ENCODE measurements around the gene ANKRD52.
"Not testable (repeated sequence)": the region's sequence is repeated elsewhere in the genome, so short reads cannot be mapped to it uniquely, and the experiment has no call there.

The ANKRD52 gene

GRCh38 chr12:56288705-56289387 lies 30.7 kb upstream of the ANKRD52 start:
- no peak for DNase-seq (ENCODE audit: low spot score in 2 of 2)
- no peak overlapping the region for H3K4me3 ChIP-seq
- in situ Hi-C loops (cut with MboI; ENCODE audit: low sequenced_read_pairs), result loop anchor here (25.0 kb wide), 1 partner anchor 323 kb away; no protein-coding TSS in a partner anchor
- no peaks in the 10 kb centered on the region for H3K27me3 ChIP-seq (ENCODE audit: low read depth)
- no peaks in the 10 kb centered on the region for H3K9me3 ChIP-seq
- peaks cover 54% of the 10 kb centered on the region for H3K36me3 ChIP-seq (replicated peaks)
- no peaks in the 10 kb centered on the region for H3K4me1 ChIP-seq

DNA sequence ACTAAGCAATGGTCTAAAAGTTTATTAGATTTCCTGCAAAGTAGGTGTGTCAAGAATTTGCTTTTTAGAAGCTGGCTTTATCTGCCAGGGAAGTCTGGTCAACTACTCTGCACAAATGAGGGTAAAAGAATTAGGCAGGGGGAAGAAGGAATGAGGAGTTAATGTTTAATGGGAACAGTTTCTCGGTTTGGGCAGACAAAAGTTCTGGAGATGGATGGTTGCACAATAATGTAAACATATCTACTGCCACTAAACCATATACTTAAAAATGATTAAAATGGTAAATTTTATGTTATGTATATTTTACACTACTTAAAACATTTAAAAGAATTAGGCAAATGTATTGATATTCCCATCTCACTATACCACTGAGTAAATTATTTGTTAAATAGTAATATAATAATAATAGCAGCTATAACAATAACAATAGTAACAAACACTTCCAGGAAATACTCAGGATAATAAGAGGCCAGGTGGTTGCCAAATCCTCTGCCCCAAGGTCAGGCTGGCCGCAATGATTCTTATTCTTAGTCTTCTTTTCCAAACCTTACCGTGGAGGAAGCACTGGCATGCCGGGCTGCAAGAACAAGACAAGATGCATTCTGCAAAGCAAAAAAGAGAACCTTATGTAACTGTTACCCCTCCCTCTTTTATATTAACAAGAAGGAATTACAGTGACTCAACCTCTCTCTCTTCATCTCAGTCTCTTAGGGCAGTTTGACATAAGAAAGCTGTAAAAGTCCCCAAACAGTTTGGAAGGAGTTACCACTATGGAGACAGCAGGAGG lies 28.1 kb upstream of the ANKRD52 start:
- Histone ChIP-seq H3K27me3 (ENCODE audit: low read depth) (no peaks in the 10 kb centered on the region), H3K36me3 (replicated peaks) (peaks cover 64% of the 10 kb centered on the region), H3K4me1 (no peaks in the 10 kb centered on the region), H3K9me3 (no peaks in the 10 kb centered on the region), H3K4me3 (no peak overlapping the region)
- in situ Hi-C loops (cut with MboI; ENCODE audit: low sequenced_read_pairs), result loop anchor here (25.0 kb wide), 1 partner anchor 326 kb away; no protein-coding TSS in a partner anchor
- DNase-seq (ENCODE audit: low spot score in 2 of 2), result peak in 1 of 2 experiments; percentile 32

GRCh38 chr12:56284263-56284662 lies 26.1 kb upstream of the ANKRD52 start:
- H3K36me3 ChIP-seq (replicated peaks), result peaks cover 63% of the 10 kb centered on the region
- H3K27me3 ChIP-seq (ENCODE audit: low read depth); DNase-seq (ENCODE audit: low spot score in 2 of 2); H3K4me3 ChIP-seq; H3K9me3 ChIP-seq; H3K4me1 ChIP-seq: not testable (repeated sequence)
- in situ Hi-C loops (cut with MboI; ENCODE audit: low sequenced_read_pairs), result loop anchor here (25.0 kb wide), 1 partner anchor 328 kb away; no protein-coding TSS in a partner anchor

DNA sequence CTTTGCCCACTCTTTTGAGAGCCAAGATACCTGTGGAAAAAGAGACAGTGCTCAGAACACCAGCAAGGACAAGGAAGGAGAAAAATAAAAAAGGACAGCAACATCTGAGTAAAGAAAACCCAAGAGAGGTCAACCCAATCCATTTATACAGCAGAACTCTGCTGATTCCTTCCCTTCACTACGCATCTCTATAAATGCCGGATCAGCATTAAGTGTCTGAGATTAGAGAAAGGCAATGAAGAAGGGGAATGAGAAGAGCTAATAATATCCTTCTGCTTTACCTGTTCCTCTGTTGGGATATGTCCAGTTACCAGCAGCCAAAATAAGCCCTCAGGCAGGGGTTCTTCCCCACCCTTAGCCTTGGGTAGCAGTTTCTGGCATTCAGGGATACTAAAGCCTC lies 24.4 kb upstream of the ANKRD52 start:
- H3K4me1 ChIP-seq, result no peaks in the 10 kb centered on the region
- H3K9me3 ChIP-seq, result no peaks in the 10 kb centered on the region
- in situ Hi-C loops (cut with MboI; ENCODE audit: low sequenced_read_pairs), result loop anchor here (25.0 kb wide), 1 partner anchor 330 kb away; no protein-coding TSS in a partner anchor
- no peak overlapping the region for H3K4me3 ChIP-seq
- no peaks in the 10 kb centered on the region for H3K27me3 ChIP-seq (ENCODE audit: low read depth)
- H3K36me3 ChIP-seq (replicated peaks), result peaks cover 75% of the 10 kb centered on the region
- DNase-seq (ENCODE audit: low spot score in 2 of 2), result no peak

- no peak for DNase-seq (ENCODE audit: low spot score in 2 of 2)
- no peaks in the 10 kb centered on the region for H3K27me3 ChIP-seq (ENCODE audit: low read depth)
- no peaks in the 10 kb centered on the region for H3K4me1 ChIP-seq
- H3K36me3 ChIP-seq (replicated peaks), result peaks cover 76% of the 10 kb centered on the region
- in situ Hi-C loops (cut with MboI; ENCODE audit: low sequenced_read_pairs), result loop anchor here (25.0 kb wide), 1 partner anchor 330 kb away; no protein-coding TSS in a partner anchor
- H3K4me3 ChIP-seq, result no peak overlapping the region
- no peaks in the 10 kb centered on the region for H3K9me3 ChIP-seq
Observed at GRCh38 chr12:56282030-56282429, 23.8 kb upstream of the ANKRD52 start.

DNA sequence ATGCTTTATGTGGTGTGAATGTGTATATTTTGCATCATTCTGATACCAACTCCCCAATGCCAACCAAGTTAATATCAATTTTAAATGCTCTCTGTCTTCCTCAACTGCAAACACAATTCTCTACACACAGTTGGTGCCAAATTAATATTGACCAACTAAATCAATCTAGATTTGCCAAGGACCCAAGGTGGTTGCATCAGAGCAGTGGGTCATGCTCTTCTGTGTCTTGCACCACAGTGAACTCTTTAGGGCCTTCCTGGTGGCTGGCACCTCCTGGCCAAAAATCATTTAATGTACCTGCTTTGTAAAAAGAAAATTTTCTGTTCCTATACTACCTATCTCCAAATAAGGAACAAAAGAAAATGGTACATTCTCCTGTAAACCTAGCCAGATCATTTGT lies 22.7 kb upstream of the ANKRD52 start:
- H3K27me3 ChIP-seq (ENCODE audit: low read depth), result no peaks in the 10 kb centered on the region
- H3K36me3 ChIP-seq (replicated peaks), result peaks cover 86% of the 10 kb centered on the region
- no peak for DNase-seq (ENCODE audit: low spot score in 2 of 2)
- H3K4me3 ChIP-seq, result no peak overlapping the region
- no peaks in the 10 kb centered on the region for H3K9me3 ChIP-seq
- in situ Hi-C loops (cut with MboI; ENCODE audit: low sequenced_read_pairs), result loop anchor here (25.0 kb wide), 1 partner anchor 331 kb away; no protein-coding TSS in a partner anchor
- H3K4me1 ChIP-seq, result no peaks in the 10 kb centered on the region

- in situ Hi-C loops (cut with MboI; ENCODE audit: low sequenced_read_pairs), result loop anchor here (25.0 kb wide), 1 partner anchor 333 kb away; no protein-coding TSS in a partner anchor
- H3K36me3 ChIP-seq (replicated peaks), result peaks cover 92% of the 10 kb centered on the region
Observed at GRCh38 chr12:56278905-56279304, 20.7 kb upstream of the ANKRD52 start.

DNA sequence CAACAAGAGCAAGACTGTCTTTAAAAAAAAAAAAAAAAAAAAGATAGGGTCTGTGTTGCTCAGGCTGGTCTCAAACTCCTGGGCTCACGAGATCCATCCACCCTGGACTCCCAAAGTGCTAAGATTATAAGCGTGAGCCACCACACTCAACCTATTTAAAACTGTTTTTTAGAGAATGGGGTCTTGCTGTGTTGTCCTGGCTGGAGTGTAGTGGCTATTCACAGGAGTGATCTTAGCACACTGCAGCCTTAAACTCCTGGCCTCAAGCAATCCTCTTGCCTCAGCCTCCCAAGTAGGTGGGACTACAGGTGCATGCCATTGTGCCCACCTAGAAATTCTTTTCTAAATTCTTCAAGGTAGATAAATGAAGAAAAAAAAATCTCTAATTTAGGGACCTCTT lies 16.1 kb upstream of the ANKRD52 start:
- DNase-seq (ENCODE audit: low spot score in 2 of 2), result no peak
- Histone ChIP-seq H3K4me3 (no peak overlapping the region), H3K9me3 (no peaks in the 10 kb centered on the region), H3K36me3 (replicated peaks) (peaks cover 93% of the 10 kb centered on the region), H3K4me1 (no peaks in the 10 kb centered on the region), H3K27me3 (ENCODE audit: low read depth) (no peaks in the 10 kb centered on the region)
- in situ Hi-C loops (cut with MboI; ENCODE audit: low sequenced_read_pairs), result no loop called here

More at GRCh38 chr12:56278905-56279304, 20.7 kb upstream of the ANKRD52 start:
- Histone ChIP-seq H3K9me3 (no peaks in the 10 kb centered on the region), H3K4me3 (no peak overlapping the region), H3K27me3 (ENCODE audit: low read depth) (no peaks in the 10 kb centered on the region), H3K4me1 (no peaks in the 10 kb centered on the region)
- DNase-seq (ENCODE audit: low spot score in 2 of 2), result no peak

- in situ Hi-C loops (cut with MboI; ENCODE audit: low sequenced_read_pairs); H3K4me1 ChIP-seq; H3K9me3 ChIP-seq; H3K27me3 ChIP-seq (ENCODE audit: low read depth); DNase-seq (ENCODE audit: low spot score in 2 of 2); H3K4me3 ChIP-seq: not testable (repeated sequence)
- H3K36me3 ChIP-seq (replicated peaks), result peaks cover 78% of the 10 kb centered on the region
Observed at GRCh38 chr12:56272468-56272867, 14.3 kb upstream of the ANKRD52 start.

GRCh38 chr12:56271031-56271430 lies 12.8 kb upstream of the ANKRD52 start:
- Histone ChIP-seq H3K27me3 (ENCODE audit: low read depth) (no peaks in the 10 kb centered on the region), H3K9me3 (no peaks in the 10 kb centered on the region), H3K4me3 (no peak overlapping the region), H3K36me3 (replicated peaks) (peaks cover 69% of the 10 kb centered on the region), H3K4me1 (peaks cover 4% of the 10 kb centered on the region)
- in situ Hi-C loops (cut with MboI; ENCODE audit: low sequenced_read_pairs), result no loop called here
- DNase-seq (ENCODE audit: low spot score in 2 of 2), result no peak

DNA sequence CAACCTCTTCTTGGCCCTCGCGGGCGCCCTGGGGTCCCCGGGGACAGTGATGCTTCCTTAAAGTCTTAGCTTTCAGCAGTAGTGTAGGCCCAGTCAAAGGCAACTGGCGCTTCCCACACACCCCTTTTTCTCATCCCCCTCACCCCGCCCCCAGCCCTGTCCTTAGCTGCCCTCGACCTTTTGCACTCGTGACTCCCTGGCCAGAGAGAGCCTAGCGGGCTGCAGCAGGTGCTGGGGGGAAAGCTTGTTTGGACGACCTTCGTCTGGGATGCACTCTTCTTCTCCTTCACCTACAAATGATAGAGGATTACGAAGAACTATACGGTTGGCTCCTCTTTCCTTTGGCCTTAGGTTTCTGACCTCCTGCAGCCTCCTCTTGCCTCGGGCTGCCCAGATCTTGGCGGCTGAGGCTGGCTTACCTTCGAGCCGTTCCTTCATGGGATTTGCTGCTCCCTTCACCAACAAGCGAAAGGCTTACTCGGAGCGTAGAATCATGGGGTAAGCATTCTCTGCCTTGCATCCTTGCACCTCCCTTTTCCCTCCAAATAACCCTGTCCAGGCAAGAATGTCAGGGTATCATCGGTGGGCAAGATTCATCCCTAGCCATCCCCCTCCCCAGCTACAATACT lies 9.4 kb upstream of the ANKRD52 start:
- in situ Hi-C loops (cut with MboI; ENCODE audit: low sequenced_read_pairs), result no loop called here

GRCh38 chr12:56266693-56267442 lies 8.7 kb upstream of the ANKRD52 start, which contains the start of gene COQ10A:
COQ10A (plus strand) TSS chr12:56266942; CDS start chr12:56267119, 177 bp downstream.
- H3K36me3 ChIP-seq (replicated peaks), result peaks cover 29% of the 10 kb centered on the region
- peak within 1 kb of the TSS; percentile 82 for H3K4me3 ChIP-seq
- in situ Hi-C loops (cut with MboI; ENCODE audit: low sequenced_read_pairs), result no loop called here
- H3K27me3 ChIP-seq (ENCODE audit: low read depth), result no peaks in the 10 kb centered on the region
- H3K4me1 ChIP-seq, result peaks cover 4% of the 10 kb centered on the region
- H3K9me3 ChIP-seq, result no peaks in the 10 kb centered on the region
- DNase-seq (ENCODE audit: low spot score in 2 of 2), result peak; percentile 83 to 92

More for the DNA sequence above, 9.4 kb upstream of the ANKRD52 start:
- H3K4me3 ChIP-seq, result peak overlapping the region; percentile 82
- peak in 1 of 2 experiments; percentile 49 for DNase-seq (ENCODE audit: low spot score in 2 of 2)
- H3K36me3 ChIP-seq (replicated peaks), result peaks cover 36% of the 10 kb centered on the region
- no peaks in the 10 kb centered on the region for H3K9me3 ChIP-seq
- H3K4me1 ChIP-seq, result peaks cover 4% of the 10 kb centered on the region
- no peaks in the 10 kb centered on the region for H3K27me3 ChIP-seq (ENCODE audit: low read depth)
